ENCODE data around the gene AMTN. TPM values are rescaled to one million over a fixed set of nuclear protein-coding genes. Genes with fewer than 3 reads are reported as not detected.

Gene AMTN
- polyA plus RNA-seq, 2 of the 4 experiments (the other 2 are of a cell fraction): not detected

GRCh38 chr4:70570796-70571195 lies 52.4 kb downstream of the AMTN start:
- no peak overlapping the region for H3K4me2 ChIP-seq
- ChIA-PET POLR2A (no interaction called here), CTCF (no interaction called here)
- FAIRE-seq (no peak), ATAC-seq (no peak), DNase-seq (ENCODE audit: low read depth in 1 of 2, low spot score in 1 of 2) (no peak)
- TF ChIP-seq POLR2AphosphoS2 (conservative IDR thresholded peaks at IDR 0.05; ENCODE audit: low read length) (no peak), GATA3 (IDR thresholded peaks at IDR 0.05; ENCODE audit: borderline replicate concordance) (no peak), PBX3 (IDR thresholded peaks at IDR 0.05) (no peak), USF2 (IDR thresholded peaks at IDR 0.05) (no peak), ZSCAN20 (CRISPR knock-in tag; IDR thresholded peaks at IDR 0.05) (no peak), HES2 (IDR thresholded peaks at IDR 0.05) (no peak), ESRRA (IDR thresholded peaks at IDR 0.05; ENCODE audit: borderline replicate concordance, low read length) (no peak), CBX2 (IDR thresholded peaks at IDR 0.05; ENCODE audit: borderline replicate concordance, low read depth) (no peak), EHF (CRISPR knock-in tag; IDR thresholded peaks at IDR 0.05) (no peak), RAD21 (conservative IDR thresholded peaks at IDR 0.05 in 1 of 2, IDR thresholded peaks at IDR 0.05 in 1 of 2) (no peak), SMC3 (IDR thresholded peaks at IDR 0.05) (no peak), ZNF302 (CRISPR knock-in tag; IDR thresholded peaks at IDR 0.05) (no peak), MAX (IDR thresholded peaks at IDR 0.05) (no peak), NR3C1 (IDR thresholded peaks at IDR 0.05) (no peak)
- H3K4me3 ChIP-seq: no peak overlapping the region
- no peaks in the 10 kb centered on the region for H3K9me3 ChIP-seq
- no peaks in the 10 kb centered on the region for H3K4me1 ChIP-seq
- no peak overlapping the region for H3K27ac ChIP-seq
- 6% methylated on average over 2 of the region's 2 CpGs for WGBS (ENCODE audit: missing lambda C conversion rate)

GRCh38 chr4:70571772-70572171 lies 53.4 kb downstream of the AMTN start:
- Histone ChIP-seq H3K27ac (no peak overlapping the region), H3K4me2 (no peak overlapping the region), H3K4me1 (no peaks in the 10 kb centered on the region), H3K9me3 (no peaks in the 10 kb centered on the region), H3K4me3 (no peak overlapping the region)
- DNase-seq (ENCODE audit: low read depth in 1 of 2, low spot score in 1 of 2): no peak
- ATAC-seq: no peak
- ChIA-PET POLR2A (no interaction called here), CTCF (interaction anchor here (1.2 kb wide), 1 partner anchor 66 kb away, joined by 3 read pairs; no protein-coding TSS in a partner anchor)
- WGBS (ENCODE audit: missing lambda C conversion rate): 0% methylated on average over 2 of the region's 2 CpGs
- TF ChIP-seq ELK1 (IDR thresholded peaks at IDR 0.05; ENCODE audit: low read depth, low read length) (no peak), ZNF302 (CRISPR knock-in tag; IDR thresholded peaks at IDR 0.05) (no peak), NFE2L2 (conservative IDR thresholded peaks at IDR 0.05; ENCODE audit: low read length) (no peak), BHLHE40 (IDR thresholded peaks at IDR 0.05; ENCODE audit: low read depth, low read length) (no peak), KDM5A (IDR thresholded peaks at IDR 0.05) (no peak), MYC (IDR thresholded peaks at IDR 0.05; ENCODE audit: borderline replicate concordance, low read length) (no peak), PBX3 (IDR thresholded peaks at IDR 0.05) (no peak), TFCP2L1 (CRISPR knock-in tag; IDR thresholded peaks at IDR 0.05) (no peak), CTCF (IDR thresholded peaks at IDR 0.05) (no peak), ZC3H11A (IDR thresholded peaks at IDR 0.05) (no peak), HMGXB4 (CRISPR knock-in tag; IDR thresholded peaks at IDR 0.05; ENCODE audit: borderline replicate concordance) (no peak), CHD4 (IDR thresholded peaks at IDR 0.05; ENCODE audit: borderline replicate concordance) (no peak), SREBF2 (IDR thresholded peaks at IDR 0.05) (no peak)
- no peak for FAIRE-seq
